Osteocyte (in vitro differentiated cells): ENCODE measurements around the gene KRTAP5-7. TPM values are rescaled to one million over a fixed set of nuclear protein-coding genes. Genes with fewer than 3 reads are reported as not detected.
A peak's percentile ranks its signal among the peaks of the same experiment; 100 is the strongest.

Experiments used
- DNase-seq: peaks from one replicate; pipeline ENCODE4 v3.0.0; 2021; ENCODE audit warnings: mixed read lengths; ENCODE audit not compliant: unreplicated experiment; ENCODE audit errors: extremely low spot score
- H3K27ac Mint-ChIP-seq: one replicate; pipeline ENCODE4 v1.8.0; 2021; ENCODE audit warnings: mild to moderate bottlenecking, mixed read lengths; ENCODE audit not compliant: unreplicated experiment
- H3K27me3 Mint-ChIP-seq: one replicate; pipeline ENCODE4 v1.8.0; 2021; ENCODE audit warnings: mixed read lengths; ENCODE audit not compliant: unreplicated experiment
- H3K36me3 Mint-ChIP-seq: one replicate; pipeline ENCODE4 v1.8.0; 2021; ENCODE audit warnings: mixed read lengths; ENCODE audit not compliant: unreplicated experiment
- H3K4me1 Mint-ChIP-seq: one replicate; pipeline ENCODE4 v1.8.0; 2021; ENCODE audit warnings: mixed read lengths; ENCODE audit not compliant: unreplicated experiment
- H3K4me3 Mint-ChIP-seq: one replicate; pipeline ENCODE4 v1.8.0; 2021; ENCODE audit warnings: mild to moderate bottlenecking, moderate library complexity, mixed read lengths; ENCODE audit not compliant: unreplicated experiment
- H3K9me3 Mint-ChIP-seq: one replicate; pipeline ENCODE4 v1.8.0; 2021; ENCODE audit warnings: mixed read lengths; ENCODE audit not compliant: unreplicated experiment
- total RNA-seq: library from RNA; stranded (reverse); gene quantifications from 2 replicates; pipeline ENCODE4 v1.2.1, GENCODE V29; 2021
- TF ChIP-seq, protein P1 (sequence below): fragments of 200-600 bp; sonication (generic); IDR thresholded peaks from 2 replicates; pipeline ENCODE4 v1.5.0; 2021; ENCODE audit warnings: antibody characterized with exemption, mild to moderate bottlenecking, moderate library complexity

Gene KRTAP5-7
- total RNA-seq, 1 donor from 2014 or later: not detected

DNA sequence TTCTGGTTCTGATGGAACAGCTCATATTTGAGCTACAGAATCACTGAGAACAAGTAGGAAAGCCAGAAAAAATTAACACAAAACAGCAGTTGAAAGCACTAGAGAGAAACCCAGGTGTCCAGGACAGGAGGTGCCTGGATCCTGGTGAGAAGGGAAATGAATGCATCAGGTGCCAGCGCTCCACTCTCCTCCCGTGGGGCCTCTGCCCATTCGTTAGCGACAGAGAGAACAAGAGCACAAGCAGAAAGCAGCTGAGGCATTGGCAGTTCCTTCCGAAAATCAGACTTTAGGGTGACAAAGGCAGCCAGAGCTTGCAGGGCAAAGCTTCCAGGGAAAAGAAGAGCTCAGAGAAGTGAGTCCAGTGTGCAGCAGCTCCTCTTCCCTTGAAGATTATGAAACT lies 20.0 kb upstream of the KRTAP5-7 start:
- no peak overlapping the region for H3K27ac Mint-ChIP-seq
- no peaks in the 10 kb centered on the region for H3K27me3 Mint-ChIP-seq
- no peak overlapping the region for H3K4me3 Mint-ChIP-seq
- peaks cover 14% of the 10 kb centered on the region for H3K36me3 Mint-ChIP-seq
- H3K4me1 Mint-ChIP-seq: peaks cover 3% of the 10 kb centered on the region
- H3K9me3 Mint-ChIP-seq: peaks cover 42% of the 10 kb centered on the region
- TF ChIP-seq, protein P1, sequence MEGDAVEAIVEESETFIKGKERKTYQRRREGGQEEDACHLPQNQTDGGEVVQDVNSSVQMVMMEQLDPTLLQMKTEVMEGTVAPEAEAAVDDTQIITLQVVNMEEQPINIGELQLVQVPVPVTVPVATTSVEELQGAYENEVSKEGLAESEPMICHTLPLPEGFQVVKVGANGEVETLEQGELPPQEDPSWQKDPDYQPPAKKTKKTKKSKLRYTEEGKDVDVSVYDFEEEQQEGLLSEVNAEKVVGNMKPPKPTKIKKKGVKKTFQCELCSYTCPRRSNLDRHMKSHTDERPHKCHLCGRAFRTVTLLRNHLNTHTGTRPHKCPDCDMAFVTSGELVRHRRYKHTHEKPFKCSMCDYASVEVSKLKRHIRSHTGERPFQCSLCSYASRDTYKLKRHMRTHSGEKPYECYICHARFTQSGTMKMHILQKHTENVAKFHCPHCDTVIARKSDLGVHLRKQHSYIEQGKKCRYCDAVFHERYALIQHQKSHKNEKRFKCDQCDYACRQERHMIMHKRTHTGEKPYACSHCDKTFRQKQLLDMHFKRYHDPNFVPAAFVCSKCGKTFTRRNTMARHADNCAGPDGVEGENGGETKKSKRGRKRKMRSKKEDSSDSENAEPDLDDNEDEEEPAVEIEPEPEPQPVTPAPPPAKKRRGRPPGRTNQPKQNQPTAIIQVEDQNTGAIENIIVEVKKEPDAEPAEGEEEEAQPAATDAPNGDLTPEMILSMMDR: no peak
- peak; percentile 60 for DNase-seq

DNA sequence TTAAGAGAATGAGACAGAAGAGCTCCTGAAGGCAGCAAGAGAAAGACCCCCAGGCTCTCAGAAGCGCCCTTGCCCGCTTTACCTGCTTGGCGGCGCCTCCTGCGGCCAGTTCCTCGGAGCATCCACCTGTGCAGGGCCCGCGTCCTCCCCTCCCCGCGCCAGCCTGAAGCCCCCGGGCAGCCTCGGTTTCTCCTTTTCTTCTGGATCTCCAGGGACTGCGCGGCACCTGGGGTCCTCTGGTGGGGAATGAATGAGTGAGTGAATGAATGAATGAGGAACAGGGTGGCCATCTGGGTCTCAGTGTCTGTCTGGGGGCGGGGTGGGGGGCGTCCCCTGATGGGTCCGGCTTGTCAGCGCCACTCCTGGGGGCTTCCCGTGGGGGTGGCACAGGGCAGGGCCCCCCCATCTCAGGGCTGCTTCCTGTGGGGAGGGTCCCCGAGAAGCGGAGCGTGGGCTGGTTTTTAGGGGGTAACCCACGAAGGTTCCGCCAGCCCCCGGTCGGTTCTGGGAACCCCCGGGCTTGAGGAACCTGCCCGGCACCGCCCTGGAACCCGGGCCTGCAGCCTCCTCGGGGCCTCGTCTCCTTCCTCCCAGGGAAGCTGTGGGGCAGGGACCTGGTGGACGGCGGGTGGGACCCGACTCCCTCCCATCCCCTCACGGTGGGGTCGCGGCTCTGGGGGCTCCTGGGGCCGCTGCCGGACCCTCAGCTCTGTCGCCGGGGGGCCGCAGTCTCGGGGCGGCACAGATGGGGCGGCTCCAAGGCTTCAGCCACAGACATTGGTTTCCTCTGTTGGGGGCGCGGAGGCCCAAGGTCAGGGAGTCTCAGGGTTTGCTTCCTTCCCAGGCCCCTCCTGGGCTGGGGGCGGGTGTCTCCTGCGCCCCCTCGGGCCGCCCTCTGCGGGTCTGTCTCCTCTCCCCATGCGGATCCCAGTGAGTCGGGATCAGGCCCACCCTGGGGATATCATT lies 8.3 kb upstream of the KRTAP5-7 start:
- peaks cover 4% of the 10 kb centered on the region for H3K9me3 Mint-ChIP-seq

DNA sequence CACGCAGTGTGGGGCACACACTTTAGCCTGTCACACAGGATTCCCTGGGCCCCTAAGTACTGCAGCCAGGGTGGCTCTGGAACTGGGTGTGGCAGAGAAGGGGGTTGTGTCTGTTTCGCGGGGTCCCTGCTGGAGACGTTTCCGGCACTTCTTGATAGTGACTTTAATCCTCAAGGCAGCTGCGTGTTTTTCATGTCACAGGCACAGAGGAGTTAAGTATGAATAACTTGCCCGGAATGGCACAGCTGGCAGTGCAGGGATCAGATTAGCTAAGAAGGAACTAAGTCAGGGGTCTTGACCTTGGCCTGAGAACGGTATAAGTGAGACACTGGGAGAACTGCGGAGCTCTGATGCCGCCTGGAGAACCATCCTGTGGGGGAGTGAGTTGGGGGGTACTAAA lies 7.5 kb upstream of the KRTAP5-7 start:
- Mint-ChIP-seq H3K9me3 (peaks cover 4% of the 10 kb centered on the region), H3K36me3 (no peaks in the 10 kb centered on the region), H3K27me3 (no peaks in the 10 kb centered on the region), H3K4me3 (no peak overlapping the region), H3K4me1 (no peaks in the 10 kb centered on the region), H3K27ac (no peak overlapping the region)
- TF ChIP-seq, protein P1: no peak
- no peak for DNase-seq

More for the DNA sequence above, 8.3 kb upstream of the KRTAP5-7 start:
- no peak overlapping the region for H3K27ac Mint-ChIP-seq
- DNase-seq: peak; percentile 83
- no peak overlapping the region for H3K4me3 Mint-ChIP-seq
- TF ChIP-seq, protein P1: no peak
- no peaks in the 10 kb centered on the region for H3K4me1 Mint-ChIP-seq
- no peaks in the 10 kb centered on the region for H3K36me3 Mint-ChIP-seq
- no peaks in the 10 kb centered on the region for H3K27me3 Mint-ChIP-seq

DNA sequence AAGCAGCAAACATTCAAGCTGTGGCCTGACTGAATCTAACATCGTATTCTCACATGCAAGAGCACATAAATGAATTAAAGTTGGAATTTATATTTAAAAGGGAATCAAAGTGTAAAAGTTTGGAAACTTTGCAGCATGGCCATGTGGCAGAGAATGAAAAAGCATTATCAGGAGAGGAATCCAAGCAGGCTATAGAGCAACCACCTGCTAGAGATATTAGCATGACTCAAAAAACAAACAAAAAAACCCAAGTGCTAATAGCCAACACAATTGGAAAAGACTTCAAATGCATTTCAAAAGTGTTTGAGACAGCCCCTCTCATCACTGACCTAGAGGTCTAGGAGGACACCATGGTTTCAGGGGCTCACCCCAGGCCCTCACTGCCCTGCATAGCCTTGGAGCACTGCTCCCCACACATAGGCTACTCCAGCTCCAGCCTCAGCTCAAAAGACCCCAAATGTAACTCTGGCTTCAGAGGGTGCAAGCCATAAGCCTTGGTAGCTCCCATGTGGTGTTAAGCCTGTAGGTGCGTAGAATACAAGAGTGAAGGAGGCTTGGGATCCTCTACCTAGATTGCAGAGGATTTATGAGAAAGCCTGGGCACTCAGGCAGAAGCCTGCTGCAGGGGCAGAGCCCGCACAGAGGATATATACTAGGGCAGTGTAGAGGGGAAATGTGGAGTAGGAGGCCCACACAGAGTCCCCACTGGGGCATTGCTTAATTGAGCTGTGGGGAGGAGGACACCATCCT lies 1.7 kb upstream of the KRTAP5-7 start:
- peak; percentile 30 for DNase-seq
- Mint-ChIP-seq H3K9me3 (no peaks in the 10 kb centered on the region), H3K36me3 (no peaks in the 10 kb centered on the region), H3K27me3 (peaks cover 3% of the 10 kb centered on the region), H3K27ac (no peak overlapping the region), H3K4me3 (no peak overlapping the region), H3K4me1 (no peaks in the 10 kb centered on the region)
- TF ChIP-seq, protein P1: no peak
